ENCODE results near the gene NR6A1.

GRCh38 chr9:124710766-124711165, 60.3 kb downstream of the NR6A1 start:
- TF ChIP-seq CTCF (IDR thresholded peaks at IDR 0.05), result no peak
- TF ChIP-seq NR1H2 (CRISPR knock-in tag; IDR thresholded peaks at IDR 0.05), result no peak
- TF ChIP-seq, protein P1, sequence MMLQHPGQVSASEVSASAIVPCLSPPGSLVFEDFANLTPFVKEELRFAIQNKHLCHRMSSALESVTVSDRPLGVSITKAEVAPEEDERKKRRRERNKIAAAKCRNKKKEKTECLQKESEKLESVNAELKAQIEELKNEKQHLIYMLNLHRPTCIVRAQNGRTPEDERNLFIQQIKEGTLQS (CRISPR knock-in tag; conservative IDR thresholded peaks at IDR 0.05), result no peak
- TF ChIP-seq TP53 (CRISPR knock-in tag; IDR thresholded peaks at IDR 0.05), result no peak
- TF ChIP-seq, protein P2, sequence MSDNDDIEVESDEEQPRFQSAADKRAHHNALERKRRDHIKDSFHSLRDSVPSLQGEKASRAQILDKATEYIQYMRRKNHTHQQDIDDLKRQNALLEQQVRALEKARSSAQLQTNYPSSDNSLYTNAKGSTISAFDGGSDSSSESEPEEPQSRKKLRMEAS (CRISPR knock-in tag; IDR thresholded peaks at IDR 0.05), result no peak
- no peak for TF ChIP-seq SMAD4 (CRISPR knock-in tag; IDR thresholded peaks at IDR 0.05)
- TF ChIP-seq ZNF317 (CRISPR knock-in tag; IDR thresholded peaks at IDR 0.05; ENCODE audit: borderline replicate concordance, low read depth), result no peak
- TF ChIP-seq ARID4B (CRISPR knock-in tag; IDR thresholded peaks at IDR 0.05; ENCODE audit: borderline replicate concordance), result no peak
- TF ChIP-seq TEAD1 (CRISPR knock-in tag; IDR thresholded peaks at IDR 0.05), result no peak
- TF ChIP-seq, protein P3, sequence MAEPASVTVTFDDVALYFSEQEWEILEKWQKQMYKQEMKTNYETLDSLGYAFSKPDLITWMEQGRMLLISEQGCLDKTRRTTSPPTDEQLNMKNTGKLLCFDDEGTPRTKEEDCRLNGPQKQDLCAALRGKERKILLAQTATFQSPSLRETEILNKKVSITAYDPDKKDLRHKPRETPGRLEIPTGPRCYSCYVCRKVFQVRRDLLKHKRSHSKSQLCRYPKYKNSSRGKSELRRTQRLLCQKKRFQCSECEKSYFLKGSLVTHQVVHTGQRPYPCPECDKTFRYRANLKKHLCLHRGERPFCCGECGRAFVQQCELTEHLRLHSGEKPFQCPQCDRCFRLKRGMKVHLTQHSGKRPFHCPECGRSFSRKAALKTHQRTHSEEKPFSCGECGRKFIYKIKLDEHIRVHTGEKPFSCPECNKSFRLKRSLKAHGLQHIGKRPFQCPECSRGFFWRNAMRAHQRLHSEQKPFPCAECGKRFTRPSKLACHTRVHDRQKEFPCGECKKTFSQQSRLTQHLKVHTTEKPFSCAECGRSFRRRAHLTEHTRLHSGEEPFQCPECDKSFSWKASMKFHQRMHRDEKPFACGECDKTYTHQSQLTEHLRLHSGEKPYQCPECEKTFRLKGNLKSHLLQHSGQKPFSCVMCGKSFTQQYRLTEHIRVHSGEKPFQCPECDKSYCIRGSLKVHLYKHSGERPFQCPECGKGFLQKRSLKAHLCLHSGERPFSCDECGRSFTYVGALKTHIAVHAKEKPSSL (CRISPR knock-in tag; conservative IDR thresholded peaks at IDR 0.05), result no peak
- TF ChIP-seq ATF6 (CRISPR knock-in tag; IDR thresholded peaks at IDR 0.05), result no peak
- no peak for TF ChIP-seq ESRRA (CRISPR knock-in tag; IDR thresholded peaks at IDR 0.05; ENCODE audit: borderline replicate concordance)

Measured in WTC11 (cell line).